Fibroblast of skin of left biceps (primary cell): ENCODE results near the gene BTBD16.

Experiments used
- DNase-seq, 2 experiments: peaks; one replicate each; pipeline ENCODE4 v3.0.0-alpha.2; 2013; ENCODE audit warnings: low read depth in 2 of 2

BTBD16 gene

DNA sequence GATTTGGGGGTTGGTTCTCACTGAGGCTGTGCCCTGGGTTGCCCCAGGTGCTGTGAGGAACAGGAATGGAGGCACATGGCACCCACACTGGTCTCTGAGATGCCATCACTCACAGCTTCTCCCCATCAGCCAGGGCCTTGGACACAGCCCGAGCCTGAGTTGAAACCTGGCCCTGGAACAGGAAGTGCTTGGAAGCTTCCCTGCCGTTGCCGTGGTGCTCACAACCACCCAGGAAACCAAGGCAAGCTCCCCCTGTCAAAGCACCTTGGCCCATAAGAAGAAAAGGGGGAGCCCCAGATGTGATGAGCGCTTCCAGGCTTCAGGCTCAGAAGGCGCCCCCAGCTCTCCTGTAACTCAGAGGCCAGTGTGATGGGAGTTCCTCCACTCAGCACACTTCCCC lies at the start of gene BTBD16:
Gene BTBD16, plus strand, starts transcription at position 221 of the 400 bp plus-strand sequence. CDS start 3,786 bp downstream, outside the sequence.
- DNase-seq: no peak

DNA sequence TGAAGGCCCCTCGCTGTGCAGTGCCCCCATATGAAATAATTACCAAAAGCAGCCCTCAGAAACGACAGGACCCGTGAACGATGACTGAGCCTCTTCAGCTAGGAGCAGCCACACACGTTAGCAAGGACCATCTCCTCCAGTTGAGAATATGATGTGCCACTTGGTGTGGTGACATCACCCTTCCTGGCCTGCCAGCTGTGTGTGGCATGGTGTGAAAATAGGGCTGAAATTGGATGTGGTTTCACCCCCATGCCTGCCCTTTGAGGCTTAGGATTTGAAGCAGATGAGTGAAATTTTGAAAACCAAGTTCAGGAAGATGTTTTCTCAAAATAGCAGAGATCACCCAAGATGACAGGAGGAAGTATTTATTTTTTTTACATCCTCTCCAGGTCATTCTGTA lies 49.1 kb upstream of the BTBD16 start:
- no peak for DNase-seq

DNA sequence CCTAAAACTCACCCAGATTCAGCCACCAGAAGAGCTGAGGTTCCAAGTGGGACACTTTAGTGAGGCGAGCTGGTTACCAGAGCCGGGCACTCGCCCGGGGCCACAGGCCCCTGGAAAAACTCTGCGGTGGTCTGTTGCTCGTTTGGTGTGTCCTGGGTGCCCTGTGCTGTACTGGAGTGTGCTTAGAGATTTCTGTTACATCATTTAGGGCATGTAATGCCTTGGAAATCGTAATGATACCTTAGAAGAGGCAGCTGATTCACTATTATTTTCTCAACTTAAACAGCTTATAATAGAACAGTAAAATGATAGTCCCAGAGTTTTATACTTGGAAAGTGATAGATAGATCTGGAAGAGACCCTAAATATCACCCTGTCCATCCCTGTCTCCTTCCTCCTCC lies 48.5 kb upstream of the BTBD16 start:
- DNase-seq: no peak

DNA sequence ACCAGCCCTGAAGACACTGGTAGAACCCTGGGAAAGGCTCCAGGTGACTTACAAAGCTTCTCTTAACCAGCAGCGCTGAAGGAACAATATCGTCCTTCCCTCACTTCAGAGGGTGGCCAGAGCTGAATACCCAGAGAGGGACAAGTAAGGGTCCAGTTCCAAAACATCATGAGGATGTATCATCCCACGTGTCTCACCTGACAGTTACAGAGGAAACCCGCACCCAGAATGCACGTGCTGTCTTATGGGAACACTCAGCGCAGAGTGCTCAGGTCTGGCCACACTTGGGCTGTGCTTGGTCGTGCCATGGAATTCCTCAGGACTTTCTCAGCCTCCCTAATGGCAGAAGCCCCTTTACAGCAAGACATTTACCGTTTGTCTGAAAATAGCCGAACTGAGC lies 46.9 kb upstream of the BTBD16 start:
- no peak for DNase-seq

DNA sequence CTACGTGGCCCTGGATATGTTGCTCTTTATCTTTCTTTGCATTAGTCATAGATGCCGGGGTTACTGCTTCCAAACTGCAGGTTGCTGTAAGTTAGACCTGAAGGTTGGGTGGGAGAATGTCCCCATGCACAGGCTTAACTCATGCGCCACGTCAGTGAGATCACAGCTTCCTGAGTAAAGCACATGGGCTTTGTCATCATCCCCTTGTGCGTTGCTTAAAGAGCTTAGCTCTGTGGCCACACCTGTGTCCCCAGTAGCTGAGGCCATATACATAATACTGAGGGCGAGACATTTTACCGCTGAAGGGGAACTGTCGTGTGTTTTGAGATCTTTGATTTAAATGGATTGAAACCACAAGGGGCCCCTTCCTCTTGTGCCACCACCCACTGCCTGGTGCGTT lies 45.8 kb upstream of the BTBD16 start:
- no peak for DNase-seq

DNA sequence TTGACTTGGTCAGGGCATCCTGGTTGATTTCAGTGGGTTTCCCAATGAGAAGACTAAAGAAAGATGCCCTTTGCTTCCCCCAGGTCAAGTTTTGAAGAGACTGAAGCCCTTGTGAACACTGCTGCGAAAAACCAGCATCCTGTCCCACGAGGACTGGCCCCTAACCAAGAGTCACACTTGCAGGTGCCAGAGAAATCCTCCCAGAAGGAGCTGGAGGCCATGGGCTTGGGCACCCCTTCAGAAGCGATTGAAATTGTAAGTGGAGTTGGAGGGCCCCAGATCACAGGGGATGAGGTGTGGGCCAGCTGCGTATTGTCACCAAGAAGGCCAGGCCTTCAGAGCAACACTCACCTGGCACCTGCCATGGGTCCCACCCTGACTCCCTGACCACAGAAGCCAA lies 43.3 kb upstream of the BTBD16 start:
- DNase-seq: no peak

DNA sequence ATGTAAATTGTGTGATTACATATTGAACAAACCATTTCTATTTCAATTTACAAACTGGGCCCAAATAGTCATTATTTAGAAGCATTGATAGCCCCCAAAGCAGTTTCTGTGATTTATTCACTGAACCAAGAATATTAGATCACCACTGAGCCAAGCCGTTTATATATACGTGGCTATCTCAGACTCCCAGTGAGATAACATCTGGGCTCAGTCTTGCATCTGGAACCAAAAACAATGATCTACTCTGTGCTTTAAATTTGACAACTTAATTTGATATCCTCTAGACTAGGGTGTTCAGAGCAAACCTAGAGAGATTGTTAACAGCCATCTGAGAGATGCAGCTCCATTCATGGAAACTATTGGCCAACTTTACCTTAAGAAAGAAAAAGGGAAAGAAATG lies 41.4 kb upstream of the BTBD16 start:
- DNase-seq: no peak

DNA sequence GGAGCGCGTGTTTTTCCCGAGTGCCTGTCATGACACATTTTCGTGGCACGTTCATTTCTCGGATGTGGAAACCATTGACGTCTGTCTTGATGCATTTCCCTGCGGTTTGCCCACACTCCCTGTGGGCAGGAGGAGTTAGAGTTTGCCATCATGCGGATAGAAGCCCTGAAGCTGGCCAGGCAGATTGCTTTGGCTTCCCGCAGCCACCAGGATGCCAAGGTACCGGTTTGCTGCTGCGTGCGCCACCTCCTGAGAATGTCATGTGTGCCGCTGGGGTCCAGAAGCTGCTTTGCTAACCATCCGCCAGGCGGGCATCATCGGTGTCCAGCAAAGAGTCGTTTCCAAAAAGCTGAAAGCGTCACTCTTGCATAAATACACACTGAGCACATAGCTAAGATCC lies 40.9 kb upstream of the BTBD16 start:
- DNase-seq: no peak

DNA sequence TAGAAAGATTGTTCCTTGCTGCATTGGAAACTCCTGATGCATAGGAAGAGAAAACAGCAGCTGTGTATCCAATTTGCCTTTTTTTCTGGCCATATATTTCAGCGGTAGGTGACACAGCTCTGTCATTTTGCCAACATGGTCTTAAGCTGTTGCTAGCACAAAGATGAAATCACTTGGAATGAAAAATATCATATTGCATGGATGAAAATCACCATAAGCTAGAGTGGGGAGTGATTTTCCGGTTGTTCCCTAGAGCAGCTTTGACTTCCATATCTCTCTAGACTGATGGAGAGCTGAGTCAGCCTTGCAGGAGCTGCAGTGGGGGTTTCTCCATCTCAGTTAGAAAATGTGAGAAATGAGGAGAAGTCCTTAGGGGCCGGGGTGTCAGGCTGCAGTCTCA lies 38.3 kb upstream of the BTBD16 start:
- DNase-seq: peak; percentile 82 to 83

DNA sequence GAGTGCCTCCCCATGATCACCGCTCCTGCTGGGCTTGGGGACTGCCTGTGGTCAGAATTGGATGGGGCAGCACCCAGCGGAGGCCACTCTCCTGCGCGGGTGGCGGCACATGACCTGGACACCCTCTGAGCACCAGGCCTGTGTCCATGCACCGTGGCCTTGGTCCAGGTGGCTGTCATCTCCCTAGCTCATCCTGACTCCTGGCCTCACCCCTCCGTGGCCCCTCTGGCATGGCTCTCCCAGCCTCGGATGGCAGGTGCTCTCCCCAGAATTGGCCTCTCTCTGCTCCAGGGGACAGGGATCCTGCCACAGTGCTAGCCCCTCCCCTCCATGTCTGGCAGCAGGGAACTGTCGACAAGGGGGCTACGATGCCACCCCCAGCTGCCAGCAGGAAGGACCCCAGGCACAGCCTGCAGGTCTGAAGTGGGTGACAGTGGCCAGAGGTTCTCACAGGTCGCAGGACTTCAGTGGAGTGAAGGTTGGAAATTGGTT lies 37.2 kb upstream of the BTBD16 start:
- DNase-seq: no peak

DNA sequence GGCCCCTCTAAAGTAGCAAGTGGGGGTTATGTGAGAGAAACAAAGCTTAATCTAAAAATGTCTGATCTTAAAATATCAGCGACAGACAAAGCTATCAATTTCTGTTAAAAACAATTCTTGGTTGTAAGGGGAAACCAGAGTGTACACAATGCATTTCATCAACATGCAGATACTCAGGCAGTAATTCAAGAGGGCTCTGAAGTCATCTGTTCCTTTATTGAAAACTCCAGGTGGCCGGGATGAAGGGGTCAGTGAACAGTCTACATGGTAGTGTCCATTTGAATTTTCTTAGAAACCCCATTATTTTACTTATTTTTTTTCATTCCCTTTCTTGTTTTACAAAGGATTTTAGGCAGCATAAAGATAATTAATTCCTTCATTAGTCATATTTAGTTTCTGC lies 36.7 kb upstream of the BTBD16 start:
- DNase-seq: no peak

DNA sequence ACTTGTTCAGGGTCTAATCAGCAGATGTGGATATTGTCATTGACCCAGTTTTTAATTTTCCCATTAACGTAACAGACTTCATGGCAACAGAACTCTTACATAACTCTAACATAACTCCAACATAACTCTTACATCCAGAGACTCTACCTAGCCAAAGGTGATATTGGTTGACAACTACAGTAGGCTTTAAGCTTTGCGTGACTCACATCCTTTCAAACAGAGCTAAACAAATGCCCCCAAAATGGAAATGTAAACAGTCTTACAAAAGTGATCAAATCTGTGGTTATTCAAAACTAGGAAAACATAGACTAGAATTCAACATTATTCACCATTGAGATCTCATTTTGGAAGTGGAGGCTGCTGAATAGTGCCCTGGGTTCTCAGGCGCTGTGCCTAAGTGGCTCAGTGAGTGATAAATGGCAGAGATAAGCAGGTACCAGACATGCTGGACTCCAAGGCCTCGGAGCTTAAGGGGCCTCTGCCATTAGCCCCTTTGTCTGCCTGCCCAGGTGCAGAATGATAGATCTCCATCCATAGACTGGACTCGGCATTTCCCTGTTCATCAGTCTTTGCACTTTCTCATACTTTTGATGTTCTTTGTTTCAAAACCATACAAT lies 34.3 kb upstream of the BTBD16 start:
- DNase-seq: no peak

DNA sequence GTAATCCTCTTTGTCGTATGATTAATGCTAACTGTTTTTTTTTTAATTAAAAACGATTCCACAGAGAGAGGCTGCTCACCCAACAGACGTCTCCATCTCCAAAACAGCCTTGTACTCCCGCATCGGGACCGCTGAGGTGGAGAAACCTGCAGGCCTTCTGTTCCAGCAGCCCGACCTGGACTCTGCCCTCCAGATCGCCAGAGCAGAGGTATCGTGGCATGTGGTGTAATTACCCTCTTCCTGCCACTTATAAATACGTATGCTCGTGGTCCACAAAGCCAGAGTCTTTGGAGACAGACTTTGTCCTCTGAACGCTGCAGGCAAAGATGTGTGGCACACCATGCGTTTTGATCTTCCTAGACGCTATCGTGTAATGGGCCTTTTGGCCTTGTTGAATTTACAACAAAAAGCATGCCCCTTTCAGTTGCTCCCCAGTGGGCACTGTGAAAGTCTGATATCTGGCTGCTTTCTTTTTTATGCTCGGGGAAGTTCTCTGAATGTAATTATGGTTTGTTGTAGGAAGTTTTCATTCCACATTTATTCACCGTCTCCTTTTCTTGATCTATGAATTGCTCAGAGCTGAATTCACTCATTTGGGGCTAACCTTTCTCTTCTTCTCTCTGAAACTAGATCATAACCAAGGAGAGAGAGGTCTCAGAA lies 33.6 kb upstream of the BTBD16 start:
- no peak for DNase-seq

DNA sequence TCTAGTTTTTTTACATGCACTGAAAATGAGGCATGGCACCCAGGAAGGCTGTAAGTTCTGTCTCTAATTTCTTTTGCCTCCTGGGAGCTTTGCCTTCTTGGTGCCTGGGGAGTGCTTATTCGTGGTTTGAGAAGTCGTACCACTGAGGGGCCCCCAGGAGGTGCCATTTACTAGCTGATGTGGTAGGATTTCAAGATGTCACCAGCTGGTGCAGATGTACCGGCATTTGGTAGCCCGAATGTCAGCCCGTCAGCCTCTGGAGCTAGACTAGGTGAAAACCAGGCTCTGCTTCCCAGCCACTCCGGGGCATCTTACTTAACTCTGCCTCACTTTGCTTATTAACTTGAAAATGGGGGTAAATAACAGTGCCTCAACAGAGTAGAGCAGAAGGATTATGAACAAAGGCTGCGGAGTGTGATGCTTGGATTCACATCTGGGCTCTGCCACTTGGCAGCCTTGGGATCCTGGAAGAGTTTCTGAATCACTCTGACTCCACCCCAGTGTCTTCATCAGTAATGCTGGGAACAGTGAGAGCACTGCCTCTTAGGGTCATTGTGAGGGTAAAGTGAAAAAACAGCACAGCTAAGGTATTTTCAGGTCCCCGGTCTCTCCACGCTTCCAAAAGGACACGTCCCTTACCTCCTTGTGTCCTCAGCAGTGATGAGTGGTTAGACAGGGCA lies 31.4 kb upstream of the BTBD16 start:
- DNase-seq: peak in 1 of 2 experiments; percentile 30

DNA sequence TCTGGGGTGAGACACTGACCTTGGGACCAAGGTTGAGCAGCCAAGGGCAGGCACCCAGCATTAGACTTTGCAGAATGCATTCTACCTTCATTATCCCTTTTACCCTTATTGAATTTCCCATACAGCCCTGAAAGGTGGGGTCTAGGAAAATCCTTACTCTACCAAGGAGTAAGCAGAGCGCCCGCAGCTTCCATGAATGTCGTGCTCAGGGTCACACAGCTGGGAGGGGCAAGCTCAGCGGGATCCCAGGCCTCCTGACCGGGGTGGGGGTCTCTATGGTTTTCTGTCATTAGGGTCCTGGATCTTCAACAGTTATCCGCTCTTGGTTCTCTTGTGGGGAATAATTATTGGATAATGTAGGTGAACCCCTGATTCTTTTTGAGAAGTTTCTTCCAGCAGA lies 30.7 kb upstream of the BTBD16 start:
- DNase-seq: no peak

DNA sequence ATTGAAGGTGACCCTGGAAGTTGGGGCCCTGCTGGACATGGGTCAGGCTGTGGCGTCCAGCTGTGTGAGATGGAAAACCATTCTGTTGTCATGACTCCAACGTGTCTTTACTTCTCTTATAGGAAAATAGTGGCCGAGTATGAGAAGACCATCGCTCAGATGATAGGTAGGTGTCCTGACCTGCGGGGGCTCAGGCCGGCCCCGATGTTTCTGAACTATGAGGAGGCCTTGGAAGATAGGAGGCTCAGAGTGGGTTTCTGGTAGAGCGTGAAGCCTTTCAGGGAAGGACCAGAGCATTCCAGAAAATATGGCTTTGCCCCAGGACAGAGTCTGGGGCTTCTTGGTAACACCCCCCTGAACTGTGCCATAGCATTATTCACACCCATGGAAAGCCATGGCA lies 29.3 kb upstream of the BTBD16 start:
- DNase-seq: no peak

DNA sequence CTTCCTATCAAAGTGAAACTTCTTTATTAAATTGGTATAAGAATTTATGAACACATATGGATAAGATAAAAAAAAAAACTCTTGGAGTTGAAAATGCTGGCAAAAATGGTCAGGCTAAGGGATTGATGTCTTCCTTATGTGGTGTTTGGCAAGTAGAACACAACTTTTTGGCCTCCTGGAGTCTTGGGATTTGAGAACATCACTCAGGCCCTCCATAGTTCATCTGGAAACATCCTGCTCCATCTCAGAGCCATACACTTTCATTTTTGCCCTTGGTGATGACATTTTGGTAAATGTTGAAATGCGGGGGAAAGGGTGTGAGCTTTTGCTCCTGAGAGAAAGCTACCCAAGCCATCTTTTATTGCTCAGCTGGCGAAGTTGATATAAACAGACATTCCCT lies 27.5 kb upstream of the BTBD16 start:
- peak; percentile 68 to 72 for DNase-seq

DNA sequence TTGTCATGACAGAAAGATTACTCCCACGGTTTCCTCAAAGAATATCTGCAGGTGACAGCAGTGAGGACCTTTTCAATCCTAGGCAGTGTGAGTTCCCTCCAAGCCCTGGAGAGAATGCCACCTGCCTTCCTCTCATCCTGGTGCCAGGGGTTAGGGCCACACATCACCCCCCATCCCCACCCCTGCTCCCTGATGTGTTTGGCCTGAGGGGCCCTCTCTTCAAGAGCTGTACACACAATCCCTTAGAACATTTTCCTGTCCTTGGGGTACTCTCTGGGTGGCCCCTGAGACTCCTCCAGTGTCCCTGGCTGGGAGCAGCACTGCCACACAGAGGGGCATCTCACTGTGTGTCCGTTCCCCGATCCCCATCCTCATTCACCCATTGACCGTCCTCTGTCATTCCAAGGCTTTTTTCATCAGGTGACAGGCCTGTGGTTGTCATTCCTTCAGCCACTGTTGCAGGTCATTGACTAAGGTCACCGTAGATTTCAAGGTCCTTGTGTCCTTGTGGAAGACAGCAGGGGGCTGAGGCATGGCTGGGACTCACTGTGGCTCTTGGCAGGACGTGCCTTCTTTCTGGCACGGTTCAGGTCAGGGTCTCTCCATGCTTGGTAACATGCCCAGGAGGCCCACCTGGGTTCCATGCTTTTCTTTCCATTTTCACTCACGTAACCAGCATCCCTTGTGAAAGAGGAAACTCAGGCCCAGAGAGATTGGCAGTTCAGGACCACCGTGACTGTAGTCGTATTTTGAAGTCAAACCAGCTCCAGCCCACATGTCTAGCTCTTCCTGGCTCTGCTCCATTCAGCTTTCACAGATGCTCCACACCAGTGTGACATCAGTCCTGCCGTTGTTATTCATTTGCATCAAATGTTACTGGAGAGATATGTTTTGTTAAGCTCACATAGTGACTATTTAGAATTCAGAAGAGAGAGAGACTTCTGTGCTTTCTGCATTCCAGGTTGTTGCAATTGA lies 26.8 kb upstream of the BTBD16 start:
- no peak for DNase-seq

DNA sequence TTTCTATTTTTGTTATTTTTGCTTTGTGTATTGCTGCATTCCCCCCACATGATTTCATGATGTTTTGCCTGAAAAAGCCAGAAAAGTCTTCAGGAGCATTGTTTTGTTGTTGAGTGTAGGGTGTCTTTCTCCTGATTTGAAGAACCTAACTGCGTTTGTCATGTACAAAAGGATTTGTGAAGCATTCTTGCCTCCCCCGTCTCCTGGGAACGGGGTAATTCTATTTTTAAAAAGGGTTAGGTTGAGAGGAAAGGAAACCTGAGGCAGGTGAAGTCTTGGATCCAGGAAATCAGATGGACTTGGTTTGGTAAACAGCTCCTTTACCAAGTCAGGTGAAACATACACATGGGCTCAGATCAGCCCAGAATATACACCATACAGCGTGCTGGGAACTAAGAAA lies 26.0 kb upstream of the BTBD16 start:
- DNase-seq: no peak

DNA sequence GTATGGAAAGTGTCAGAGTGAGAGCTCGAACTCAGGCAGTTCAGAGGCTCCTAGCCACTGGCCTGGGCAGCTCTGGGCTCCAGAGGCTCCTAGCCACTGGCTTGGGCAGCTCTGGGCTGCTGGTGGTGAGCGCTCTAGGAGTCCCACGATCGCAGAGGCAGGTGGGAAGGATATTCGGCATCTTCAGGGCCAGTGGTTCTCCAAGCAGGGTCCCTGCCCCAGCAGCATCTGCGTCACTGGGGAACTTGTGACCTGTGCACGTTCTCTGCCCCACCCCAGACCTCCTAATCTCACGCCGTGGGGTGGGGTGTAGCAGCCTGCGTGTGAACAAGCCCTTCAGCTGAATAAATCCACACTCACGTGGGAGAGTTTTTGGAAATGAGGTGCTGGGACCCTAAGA lies 25.2 kb upstream of the BTBD16 start:
- no peak for DNase-seq

DNA sequence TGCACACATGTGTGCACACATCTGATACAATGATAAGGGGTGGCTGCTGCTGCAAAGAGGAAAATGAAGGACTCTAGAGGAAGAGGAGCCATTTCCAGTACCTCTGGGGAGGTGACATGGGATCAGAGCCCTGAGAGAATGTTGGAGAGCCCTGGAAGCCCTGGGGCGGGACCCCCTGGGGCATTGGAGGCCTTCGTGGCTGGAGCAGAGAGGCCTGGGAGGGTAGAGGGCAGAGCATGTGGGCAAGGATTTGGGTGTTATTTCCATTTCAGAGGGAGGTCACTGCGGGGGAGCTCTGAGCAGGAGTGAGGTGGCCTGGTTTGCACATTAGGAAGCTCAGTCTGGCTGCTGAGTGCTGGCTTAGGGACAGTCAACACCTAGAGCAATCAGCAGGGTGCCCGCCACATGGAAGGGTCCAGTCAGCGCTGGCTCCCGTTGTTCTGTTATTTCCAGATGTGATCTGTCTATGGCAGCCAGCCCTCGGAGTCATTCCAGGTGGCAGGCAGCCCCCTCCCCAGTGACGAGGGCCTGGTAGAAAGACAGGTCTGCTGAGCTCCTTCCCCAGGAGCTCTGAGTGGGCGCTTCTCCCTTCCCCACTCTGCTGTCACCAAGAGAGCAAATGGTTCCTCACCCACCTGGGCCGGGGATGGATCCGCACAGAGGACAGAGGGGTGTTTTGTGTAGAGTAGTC lies 24.1 kb upstream of the BTBD16 start:
- DNase-seq: no peak
